ENCODE results near the gene RTN1.

- TF ChIP-seq SIN3A (IDR thresholded peaks at IDR 0.05; ENCODE audit: borderline replicate concordance, low read depth, low read length) (no peak), CTCF (IDR thresholded peaks at IDR 0.05) (no peak), MXI1 (IDR thresholded peaks at IDR 0.05; ENCODE audit: low read depth, low read length) (no peak), ZBTB33 (IDR thresholded peaks at IDR 0.05; ENCODE audit: borderline replicate concordance, low read depth) (no peak), REST (IDR thresholded peaks at IDR 0.05; ENCODE audit: low read depth, low read length) (no peak), USF2 (IDR thresholded peaks at IDR 0.05; ENCODE audit: borderline replicate concordance, low read depth, low read length) (no peak), CHD2 (IDR thresholded peaks at IDR 0.05; ENCODE audit: low read length, partially characterized antibody) (no peak), JUND (IDR thresholded peaks at IDR 0.05) (no peak)
Observed at GRCh38 chr14:59803052-59803540, 67.5 kb downstream of the RTN1 start.
